HG03064 (cell line): ENCODE results near the gene FAM110C.

Experiments used
- ATAC-seq: cut with Tn5 transposase; IDR thresholded peaks from one replicate; pipeline ENCODE4 v1.9.1; 2021; ENCODE audit warnings: low read depth; ENCODE audit not compliant: unreplicated experiment

Gene FAM110C

DNA sequence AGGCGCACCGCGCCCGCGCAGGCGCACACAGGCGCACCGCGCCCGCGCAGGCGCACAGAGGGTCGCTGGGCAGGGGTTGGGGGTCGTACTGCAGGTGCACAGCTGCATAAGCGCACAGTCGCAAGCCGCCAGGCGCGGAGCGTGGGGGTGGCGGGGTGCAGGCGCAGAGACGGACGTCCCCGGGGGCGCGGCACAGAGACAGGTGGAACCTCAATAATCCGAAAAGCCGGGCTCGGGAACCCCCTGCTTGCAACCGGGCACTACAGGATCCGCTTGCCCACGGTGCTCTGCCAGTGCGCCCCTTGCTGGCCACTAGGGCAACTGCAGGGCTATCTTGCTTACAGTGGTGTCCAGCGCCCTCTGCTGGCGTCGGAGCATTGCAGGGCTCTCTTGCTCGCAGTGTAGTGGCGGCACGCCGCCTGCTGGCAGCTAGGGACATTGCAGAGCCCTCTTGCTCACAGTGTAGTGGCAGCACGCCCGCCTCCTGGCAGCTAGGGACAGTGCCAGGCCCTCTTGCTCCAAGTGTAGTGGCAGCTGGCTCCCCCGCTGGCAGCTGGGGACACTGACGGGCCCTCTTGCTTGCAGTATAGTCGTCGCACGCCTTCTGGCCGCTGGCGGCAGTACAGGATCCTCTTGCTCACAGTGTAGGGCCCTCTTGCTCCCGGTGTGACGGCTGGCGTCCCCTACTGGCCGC is 34.9 kb downstream of the FAM110C start:
- ATAC-seq, result no peak

DNA sequence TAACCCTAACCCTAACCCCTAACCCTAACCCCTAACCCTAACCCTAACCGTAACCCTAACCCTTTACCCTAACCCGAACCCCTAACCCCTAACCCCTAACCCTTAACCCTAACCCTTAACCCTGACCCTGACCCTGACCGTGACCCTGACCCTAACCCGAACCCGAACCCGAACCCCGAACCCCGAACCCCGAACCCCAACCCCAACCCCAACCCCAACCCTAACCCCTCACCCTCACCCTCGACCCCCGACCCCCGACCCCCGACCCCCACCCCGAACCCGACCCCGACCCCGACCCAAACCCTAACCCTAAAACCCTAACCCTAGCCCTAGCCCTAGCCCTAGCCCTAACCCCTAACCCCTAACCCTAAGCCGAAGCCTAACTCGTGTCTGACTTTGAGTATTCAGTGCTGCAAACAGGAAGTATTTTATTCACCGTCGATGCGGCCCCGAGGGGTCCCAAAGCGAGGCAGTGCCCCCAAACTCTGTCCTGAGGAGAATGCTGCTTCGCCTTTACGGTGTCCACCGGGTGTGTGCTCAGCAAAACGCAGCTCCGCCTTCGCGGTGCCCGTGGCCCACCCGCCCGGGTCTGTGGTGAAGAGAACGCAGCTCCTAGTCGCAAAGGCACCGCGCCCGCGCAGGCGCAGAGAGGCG is 36.0 kb downstream of the FAM110C start:
- no peak for ATAC-seq
